NCI-H146 treated with DMSO at 0.1 percent for 48 hours (cell line): ENCODE data around the gene SCN9A.
"Not testable (repeated sequence)": the region's sequence is repeated elsewhere in the genome, so short reads cannot be mapped to it uniquely, and the experiment has no call there.

Experiments
- DNase-seq: peaks from one replicate; lab custom pipeline; 2025; ENCODE audit not compliant: unreplicated experiment; lab: John Stamatoyannopoulos, UW

SCN9A gene

DNA sequence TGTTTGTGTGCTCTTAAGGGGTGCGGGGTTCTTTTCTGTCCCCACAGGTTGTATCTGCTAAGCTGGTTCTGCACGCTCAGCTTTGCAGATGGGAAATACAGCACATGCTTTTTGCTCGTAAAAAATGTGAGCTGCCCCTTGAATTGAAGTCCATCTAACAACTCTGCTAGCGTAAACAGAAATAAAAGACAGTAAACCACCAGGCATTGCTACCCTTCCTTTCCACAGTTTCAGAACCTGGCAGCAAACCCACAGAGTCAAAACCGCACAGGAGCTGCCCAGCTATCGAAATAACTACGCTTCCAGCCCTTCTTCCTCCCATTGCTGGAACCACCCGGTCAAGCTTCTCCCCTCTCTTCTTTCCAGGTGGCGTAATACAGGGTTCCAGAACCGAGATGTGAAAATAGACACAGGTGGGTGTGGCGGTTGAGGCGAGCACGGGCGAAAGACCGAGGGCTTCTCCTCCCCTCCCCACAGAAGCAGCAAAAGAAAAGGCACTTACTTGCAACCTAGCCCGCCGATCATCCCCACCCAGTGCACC lies 479 bp downstream of the SCN9A start:
- DNase-seq, result peak; percentile 69

DNA sequence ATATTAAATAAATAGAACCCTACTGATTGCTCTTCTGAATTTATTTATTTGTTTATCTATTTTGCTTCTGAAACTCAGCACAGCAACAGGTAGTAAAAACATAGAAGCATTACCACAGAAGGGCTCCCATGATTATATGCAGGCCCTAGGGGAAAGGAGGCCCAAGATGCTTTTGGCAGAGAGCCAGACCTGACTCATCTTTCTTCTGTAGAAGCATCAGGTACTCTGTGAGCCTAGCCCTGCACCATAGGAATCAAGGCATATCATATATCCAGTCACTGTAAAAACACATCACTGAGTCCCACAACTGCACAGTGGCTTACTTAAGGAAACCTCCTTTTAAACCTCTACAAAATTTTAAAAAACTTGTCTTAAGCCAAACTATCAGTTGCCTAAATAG lies 1.8 kb downstream of the SCN9A start:
- DNase-seq, result peak; percentile 70

DNA sequence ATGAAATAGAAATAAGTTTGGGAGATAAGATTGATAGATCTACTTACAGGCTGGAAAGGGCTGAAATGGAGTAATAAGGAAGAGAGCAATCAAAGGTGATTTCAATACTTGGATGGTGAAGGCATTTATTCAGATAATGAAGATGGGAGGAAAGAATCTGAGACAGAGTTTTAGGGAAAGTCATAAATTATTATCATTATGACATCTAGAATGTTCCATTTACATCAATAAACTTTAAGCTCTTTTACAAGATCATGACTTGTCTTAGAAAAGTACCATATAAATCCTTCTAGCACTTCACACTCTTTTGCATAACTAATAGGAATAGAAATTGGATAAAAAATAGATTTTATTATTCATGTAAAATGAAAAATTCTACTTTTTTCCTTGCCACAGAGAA lies 2.2 kb downstream of the SCN9A start:
- no peak for DNase-seq

DNA sequence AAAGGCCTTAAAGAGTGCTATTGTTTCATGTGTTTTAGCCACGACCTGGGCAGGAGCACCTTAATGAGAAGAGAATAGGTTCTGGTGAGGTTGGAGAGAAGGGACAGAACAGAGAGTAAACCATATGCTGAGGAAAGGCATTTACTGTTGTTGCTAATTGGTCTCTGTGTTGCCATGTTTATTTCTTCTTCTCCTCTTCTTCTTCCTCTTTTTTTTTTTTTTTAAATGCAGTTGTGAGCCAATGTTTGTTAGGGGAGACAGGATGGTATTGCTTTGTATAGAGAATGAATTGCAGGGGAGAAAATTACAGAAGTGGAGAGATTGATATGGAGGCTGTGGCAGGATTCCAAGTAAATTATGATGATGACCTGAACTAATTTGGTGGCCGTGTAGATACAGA lies 2.6 kb downstream of the SCN9A start:
- DNase-seq, result peak; percentile 24

DNA sequence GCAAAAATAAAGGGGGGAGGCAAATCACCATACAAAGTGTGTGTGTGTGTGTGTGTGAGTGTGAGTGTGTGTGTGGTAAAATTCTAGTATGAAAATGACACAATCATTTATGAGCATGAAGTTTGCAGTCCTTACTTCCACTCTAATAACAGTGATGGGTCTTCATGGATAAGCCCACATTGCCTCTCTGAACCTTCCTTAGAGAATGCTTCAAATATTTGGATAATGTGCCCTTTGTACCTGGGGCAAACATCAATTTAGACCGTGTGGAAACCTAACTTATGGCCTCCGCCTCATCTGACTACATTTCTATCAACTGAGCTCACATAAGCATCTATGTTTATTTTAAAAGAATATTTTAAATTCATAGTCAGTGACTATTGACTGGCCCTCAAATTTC lies 3.7 kb downstream of the SCN9A start:
- no peak for DNase-seq

DNA sequence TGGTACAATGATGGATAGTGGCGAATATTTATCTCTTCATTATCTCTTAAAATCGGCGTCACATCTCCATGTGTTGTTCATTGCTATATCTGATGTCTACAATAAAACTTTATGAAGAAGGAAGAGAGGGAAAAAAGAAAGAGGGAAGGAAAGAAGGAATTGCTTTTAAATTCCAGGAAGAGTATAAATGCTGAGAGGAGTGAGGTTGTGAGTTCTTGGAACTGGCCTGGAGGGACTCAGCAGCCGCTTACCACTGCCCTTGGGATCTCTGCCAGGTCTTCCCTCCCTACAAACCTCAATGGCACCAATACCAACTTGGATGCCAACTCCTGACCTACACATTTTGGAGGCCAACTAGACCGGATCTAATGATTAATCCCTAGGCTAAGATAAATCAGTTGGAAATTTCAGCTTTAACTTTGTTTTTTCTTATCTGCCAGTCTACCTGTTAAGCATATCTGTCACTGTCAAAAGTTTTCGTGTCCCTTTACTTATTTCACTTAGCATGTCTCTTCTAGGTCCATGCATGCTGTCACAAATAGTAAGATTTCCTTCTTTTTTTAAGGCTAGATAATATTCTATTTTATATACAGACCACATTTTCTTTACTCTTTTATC lies 9.8 kb downstream of the SCN9A start:
- no peak for DNase-seq

DNA sequence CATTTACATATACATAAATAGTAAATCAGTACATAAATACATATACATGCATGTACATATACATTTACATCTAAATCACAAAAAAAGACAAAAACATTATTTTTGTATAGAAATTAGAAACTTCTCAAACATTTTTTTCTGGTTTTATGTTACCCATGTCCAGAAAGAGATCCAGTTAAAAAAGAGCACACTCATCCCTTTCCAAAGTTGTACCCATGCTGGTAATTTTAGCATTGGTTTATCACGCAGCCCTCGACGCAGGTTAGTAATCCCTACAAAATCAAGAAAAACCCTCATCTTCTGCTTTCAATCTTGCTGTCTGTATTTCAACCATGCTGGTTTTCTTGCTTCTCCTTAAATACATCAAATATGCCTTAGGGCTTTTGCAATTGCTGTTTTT lies 10.5 kb downstream of the SCN9A start:
- DNase-seq, result no peak

DNA sequence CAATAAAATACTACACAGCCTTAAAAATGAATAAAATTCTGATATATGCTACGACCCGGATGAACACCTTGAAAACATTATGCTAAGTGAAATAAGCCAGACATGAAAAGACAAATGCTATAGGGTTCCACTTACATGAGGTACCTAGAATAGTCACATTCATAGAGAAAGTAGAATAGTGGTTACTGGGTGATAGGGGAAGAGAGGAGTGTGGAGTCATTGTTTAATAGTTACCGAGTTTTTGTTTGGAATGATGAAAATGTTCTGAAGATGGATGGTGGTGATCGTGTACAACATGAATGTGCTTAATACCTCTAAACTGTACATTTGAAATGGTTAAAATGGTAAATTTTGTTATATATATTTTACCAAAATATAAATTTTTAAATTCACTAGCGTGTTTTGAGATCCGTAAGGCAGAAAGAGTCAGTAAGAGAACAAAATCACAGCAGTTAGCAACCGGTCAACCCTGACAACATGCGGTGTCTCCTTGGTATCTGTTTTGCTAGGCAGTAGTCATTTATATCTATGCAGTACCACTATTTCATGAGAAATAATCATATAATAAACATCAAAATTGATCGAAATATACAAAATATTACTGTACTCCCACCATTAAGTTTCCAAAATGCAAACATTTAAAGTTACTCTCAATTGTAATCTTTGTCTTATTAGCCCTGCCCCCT lies 11.1 kb downstream of the SCN9A start:
- DNase-seq, result no peak

DNA sequence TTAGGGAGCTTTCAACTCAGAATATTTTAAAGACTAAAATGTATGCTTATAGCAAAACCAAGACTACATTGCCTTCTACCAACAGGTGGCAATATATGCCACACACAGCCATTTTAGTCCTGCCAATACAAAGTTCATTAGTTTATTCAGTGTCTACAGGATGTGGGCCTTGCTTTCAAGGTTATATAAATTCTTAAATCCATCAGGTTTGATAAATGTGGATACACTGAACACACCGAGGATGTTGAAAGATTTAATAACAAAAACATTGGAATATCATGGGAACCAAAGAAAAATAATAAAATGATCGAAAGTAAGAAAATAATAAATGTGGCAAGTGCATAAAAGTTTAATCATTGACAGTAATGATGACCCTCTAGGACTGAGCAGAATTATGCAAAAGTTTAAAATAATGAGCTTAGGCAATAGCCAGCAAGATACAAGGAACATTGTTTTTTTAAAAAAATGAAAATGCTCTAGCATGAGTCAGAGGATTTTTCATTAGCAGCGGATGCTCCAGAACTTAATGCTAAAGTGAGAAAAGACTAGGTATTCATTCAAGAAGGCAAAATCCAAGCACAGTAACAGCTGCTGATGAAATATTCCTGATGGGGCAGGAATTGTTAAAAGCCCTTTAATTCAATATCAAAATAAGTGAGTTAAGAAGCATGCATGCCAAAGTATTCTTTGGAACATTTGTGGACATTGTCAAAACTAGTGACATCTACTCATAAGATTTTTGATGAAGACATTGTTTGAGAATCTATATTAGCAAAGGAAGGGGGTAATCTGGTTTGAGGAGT lies 14.2 kb downstream of the SCN9A start:
- DNase-seq, result peak; percentile 13

DNA sequence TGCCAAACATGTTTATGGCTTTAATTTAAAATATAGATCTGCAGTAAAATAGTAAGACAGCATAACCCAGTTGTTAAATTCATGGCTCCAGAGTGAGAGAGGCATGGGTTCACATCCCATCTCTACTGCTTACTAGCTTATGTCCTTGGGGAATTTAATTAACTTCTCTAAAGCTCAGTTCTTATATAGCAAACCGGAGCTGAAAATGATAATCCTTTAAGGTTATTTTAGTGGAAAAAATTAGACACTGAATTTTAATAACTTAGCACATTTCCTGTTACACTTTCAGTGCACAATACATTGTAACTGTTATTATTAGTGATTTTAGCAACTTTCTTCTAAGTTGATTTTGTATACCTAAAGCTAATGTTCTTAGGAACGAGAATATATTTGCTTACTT lies 14.8 kb downstream of the SCN9A start:
- DNase-seq, result no peak

DNA sequence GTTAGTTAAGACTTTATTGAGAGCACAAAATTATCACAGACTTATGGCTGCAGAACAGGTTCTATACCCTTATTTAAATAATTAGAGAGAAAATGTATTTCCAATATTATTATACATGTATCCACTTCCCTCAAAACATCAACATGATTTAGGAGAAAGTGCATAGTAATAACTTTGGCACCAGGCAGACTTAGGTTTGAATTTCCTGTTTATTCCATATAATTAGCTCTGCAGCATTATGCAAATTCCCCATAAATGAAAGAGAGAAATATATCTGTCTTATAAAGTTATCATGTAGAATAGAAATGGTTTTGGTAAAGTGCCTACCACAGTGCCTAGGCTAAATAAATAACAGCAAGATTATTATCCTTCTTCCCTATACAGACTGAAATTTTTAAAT lies 15.3 kb downstream of the SCN9A start:
- DNase-seq, result no peak

DNA sequence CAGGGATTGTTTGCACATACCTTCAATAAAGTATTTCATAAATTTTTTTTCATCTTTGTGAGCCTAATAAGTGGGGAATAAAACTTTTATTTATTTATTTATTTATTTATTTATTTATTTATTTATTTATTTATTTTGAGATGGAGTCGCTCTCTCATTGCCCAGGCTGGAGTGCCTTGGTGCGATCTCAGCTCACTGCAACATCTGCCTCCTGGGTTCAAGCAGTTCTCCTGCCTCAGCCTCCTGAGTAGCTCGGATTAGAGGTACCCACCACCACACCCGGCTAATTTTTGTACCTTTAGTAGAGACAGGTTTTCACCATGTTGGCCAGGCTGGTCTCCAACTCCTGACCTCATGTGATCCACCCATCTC lies 17.8 kb downstream of the SCN9A start:
- DNase-seq, result not testable (repeated sequence)

DNA sequence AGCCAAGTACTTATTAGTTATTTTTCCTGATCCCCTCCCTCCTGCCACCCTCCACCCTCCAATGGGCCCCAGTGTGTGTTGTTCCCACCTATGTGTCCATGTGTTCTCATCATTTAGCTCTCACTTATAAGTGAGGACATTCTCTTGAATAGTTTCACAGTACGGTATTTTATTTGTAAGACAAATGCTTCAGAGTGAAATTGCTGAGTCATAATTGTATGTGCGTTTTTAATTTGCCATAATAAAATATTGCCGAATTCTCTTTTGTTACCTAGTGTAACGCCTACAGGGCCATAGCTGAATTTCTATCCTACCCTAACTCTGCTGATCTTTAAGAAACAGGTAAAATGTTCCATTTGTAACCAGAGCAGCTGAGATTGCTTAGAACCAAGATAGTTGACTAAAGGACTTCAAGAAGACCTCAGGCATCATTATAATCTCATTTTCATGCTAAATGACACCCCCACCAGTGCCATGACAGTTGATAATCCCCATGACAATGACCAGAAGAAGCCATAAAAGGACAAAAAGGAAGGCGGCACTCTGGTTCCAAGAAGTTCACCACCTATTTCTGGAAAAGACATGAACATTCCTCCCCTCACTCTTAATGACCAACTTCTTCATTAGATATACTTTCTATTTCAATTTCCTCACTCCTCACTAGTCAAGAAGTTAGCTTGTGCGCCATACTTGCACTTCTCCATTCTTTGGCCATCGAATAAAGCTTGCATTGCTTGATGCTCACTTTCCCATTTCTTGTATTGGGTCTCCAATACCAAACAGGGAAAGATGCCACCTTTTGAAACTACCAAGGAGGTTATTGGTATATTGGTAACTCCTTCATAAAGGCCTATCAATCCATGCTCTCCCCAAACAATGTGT lies 18.4 kb downstream of the SCN9A start:
- DNase-seq, result no peak

DNA sequence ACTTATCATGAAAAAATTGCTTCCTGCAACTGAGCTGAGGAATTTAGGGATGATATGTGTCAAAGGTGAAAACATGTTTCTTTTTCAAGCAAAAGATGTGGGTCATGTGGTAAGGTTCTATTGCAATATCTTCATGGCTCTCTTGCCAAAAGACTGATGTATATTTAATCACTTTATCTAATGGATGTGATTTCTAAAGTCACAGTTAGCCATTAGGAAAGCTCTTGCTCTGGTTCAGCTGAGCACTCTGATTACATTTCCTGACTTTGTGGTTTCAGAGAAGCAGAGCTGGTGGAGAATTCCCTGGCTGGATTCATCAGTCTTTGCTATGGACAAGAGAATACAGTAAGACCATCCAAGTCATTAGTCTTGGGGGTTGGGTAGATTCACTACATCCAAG lies 24.4 kb downstream of the SCN9A start:
- no peak for DNase-seq

DNA sequence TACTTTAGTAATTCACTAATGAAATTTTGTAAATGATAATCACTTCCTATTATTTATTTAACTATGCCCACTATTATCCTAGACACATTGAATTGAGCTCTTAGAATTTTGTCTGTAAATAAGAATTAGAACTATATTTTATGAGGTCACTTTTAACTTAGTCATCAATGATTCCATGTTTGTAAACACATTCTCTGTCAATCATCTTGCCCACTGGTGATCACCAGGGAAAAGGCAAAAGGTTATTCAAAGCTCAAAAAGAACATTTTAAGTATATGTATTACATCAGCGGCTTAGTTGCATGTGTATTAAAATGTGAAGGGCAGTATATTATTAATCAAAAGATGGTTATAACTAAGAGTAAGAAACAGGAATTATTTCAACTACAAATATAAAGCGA lies 25.2 kb downstream of the SCN9A start:
- DNase-seq, result no peak

DNA sequence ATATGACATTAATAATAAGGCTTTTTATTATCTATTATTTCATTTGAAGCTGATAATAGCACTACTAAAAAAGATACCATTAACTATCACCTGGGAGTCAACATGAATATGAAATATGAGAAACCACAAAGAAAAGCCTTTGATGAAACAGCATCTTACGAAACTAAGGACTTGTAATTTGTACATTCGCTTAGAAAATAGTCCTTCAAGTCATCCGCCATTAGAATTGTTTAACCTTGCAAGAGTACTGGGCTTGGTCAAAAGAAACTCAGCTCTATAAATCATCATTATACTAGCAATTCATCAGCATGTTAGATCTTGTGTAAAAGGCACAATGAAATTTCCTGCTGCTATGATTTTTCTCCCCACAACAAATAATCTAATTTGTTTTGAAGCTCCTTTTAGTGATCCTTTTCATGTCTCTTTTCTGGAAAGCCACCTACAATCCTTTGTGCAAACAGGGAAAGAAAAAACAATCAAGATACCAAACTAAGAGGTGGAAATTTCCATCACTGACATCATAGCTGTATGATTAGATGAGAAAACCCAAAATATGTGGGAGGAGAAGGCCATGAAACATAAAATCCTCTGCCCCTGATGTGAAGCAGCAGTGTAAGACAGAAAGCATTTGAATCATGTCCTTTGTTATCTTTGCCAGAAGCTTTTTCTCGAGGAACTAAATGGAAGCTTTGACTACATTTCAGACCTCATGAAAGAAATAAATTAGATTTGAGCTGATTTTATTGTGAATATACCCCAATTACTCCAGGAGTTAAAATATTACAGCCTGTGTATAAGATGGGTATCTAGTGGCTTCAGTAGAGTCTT lies 31.2 kb downstream of the SCN9A start:
- no peak for DNase-seq

DNA sequence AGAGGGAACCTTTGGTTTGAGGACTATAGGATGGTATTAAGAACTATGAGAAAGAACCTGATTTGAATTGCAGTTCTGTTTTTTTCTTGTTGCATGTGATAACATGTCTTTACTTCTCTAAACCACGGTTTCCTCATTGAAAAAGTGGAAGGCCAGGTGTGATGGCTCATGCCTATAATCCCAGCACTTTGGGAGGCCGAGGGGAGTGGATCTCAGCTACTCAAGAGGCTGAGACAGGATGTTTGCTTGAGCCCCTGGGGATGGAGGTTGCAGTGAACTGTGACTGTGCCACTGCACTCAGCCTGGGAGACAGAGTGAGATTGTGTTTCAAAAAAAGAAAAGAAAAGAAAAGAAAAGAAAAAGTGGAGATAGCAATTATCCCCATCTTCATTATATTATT lies 32.3 kb downstream of the SCN9A start:
- peak; percentile 33 for DNase-seq

DNA sequence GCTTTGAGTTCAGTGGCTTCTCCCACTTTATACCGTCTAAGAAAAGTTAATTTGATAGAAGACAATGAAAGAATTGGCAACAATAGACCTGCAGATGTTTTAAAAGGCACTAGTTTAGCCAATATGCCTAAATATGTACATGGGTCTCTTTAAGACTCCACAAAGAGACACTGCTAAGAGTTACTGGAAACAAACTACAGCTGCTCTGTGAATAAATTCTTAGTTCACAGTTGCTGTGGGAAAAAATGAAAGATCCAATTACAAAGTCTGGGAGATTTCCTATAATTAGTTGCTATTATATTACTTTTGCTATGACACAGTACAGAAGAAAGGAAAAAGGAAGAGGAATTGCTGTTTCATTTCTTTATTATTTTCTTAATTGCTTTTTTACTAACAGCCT lies 34.3 kb downstream of the SCN9A start:
- DNase-seq, result no peak

DNA sequence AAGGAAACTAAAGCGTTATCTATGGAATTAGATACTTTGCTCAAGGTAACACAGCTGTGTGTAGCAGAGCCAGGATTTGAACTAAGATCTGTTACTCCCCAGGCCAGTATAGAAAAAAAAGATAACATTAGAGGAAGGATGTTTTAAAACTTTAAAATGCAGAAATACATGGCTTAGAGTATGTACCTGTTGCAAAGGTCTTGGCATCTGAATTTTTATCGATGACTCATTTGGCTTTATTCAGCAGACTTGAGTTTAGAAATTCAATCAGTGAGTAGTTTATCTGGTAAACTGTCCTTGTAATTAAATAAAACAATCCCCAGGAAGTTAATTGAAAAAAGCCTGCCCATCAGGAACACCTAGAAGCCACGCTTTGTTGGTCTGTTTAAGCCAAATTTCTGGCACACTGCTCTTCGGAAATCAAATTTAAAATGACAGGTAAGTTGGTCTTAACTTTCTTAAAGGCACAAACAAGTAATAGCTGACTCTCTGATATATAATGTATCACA lies 36.9 kb downstream of the SCN9A start:
- no peak for DNase-seq

DNA sequence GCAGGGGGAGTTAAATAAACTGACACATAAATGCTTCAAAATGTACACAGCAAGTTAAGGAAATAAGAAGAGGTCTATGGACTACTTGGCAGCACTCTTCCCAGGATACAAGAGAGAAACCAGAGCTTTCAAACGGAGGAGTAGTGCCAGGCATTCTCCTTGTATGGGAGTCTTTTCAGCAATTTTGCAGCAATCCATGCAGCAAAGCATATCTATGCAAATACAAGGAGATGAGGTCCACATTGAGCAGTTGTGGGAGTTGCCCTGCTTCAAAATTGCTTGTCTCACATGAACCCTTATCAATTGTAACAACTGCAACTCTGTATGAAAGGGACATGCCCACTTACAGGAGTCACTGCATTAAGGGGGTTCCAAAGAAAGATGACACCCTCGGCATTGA lies 37.8 kb downstream of the SCN9A start:
- DNase-seq, result no peak
